Adipose tissue (tissue), 3 donors: Measurements from ENCODE around the gene INO80. TPM values are rescaled to one million over a fixed set of nuclear protein-coding genes. Genes with fewer than 3 reads are reported as not detected.

Experiments
- polyA plus RNA-seq, 3 donors: library from polyadenylated mRNA; stranded (reverse); fragments of 200-250 nt; gene quantifications; one replicate each; pipeline ENCODE4 v1.2.3, GENCODE V29; 2013
- donor health status: healthy with polysubstance abuse.
- donor health status: Bipolar disorder and iron deficiency.
- donor health status: healthy.

The INO80 gene
- polyA plus RNA-seq, 3 donors = 7.5 to 17.5 (median 13.4) TPM

Other genes with a start within 250 kb of the INO80 start
- 10 to 100 TPM in 1 of 3 donors, under 1 TPM in 1, not detected in 1; 0.30 to 14.6 TPM for gene RHOV, start 242.0 kb downstream of the INO80 start, polyA plus RNA-seq
- gene VPS18, start 221.8 kb downstream of the INO80 start, polyA plus RNA-seq = 1 to 10 TPM; 4.0 to 9.6 (median 6.9) TPM
- 10 to 100 TPM in 1 of 3 donors, 1 to 10 TPM in 2; 3.4 to 14.5 (median 7.2) TPM for gene DLL4, start 186.9 kb downstream of the INO80 start, polyA plus RNA-seq
- 1 to 10 TPM; 4.8 to 9.4 (median 6.4) TPM for gene CHAC1, start 162.8 kb downstream of the INO80 start, polyA plus RNA-seq
- under 1 TPM in 1 of 3 donors, not detected in 2; 0.10 TPM for gene EXD1, start 114.5 kb upstream of the INO80 start, polyA plus RNA-seq
- 10 to 100 TPM; 38.0 to 71.5 (median 51.8) TPM for gene CHP1, start 115.0 kb upstream of the INO80 start, polyA plus RNA-seq
- under 1 TPM in 2 of 3 donors, not detected in 1; 0.39 to 0.48 TPM for gene OIP5, start 216.3 kb upstream of the INO80 start, polyA plus RNA-seq
- gene NUSAP1, start 216.6 kb upstream of the INO80 start, polyA plus RNA-seq = 1 to 10 TPM in 2 of 3 donors, under 1 TPM in 1; 0.95 to 2.0 (median 1.1) TPM